Measurements from ENCODE around the gene GALNT9.

Gene GALNT9

GRCh38 chr12:132210223-132211055 lies 119.0 kb downstream of the GALNT9 start:
- Mint-ChIP-seq H3K27ac (no peak overlapping the region), H3K4me1 (peaks cover 13% of the 10 kb centered on the region), H3K9me3 (no peaks in the 10 kb centered on the region), H3K4me3 (no peak overlapping the region), H3K36me3 (no peaks in the 10 kb centered on the region)
- ATAC-seq (no peak), DNase-seq (ENCODE audit: low spot score in 2 of 2) (no peak)

GRCh38 chr12:132209619-132210222 lies 119.7 kb downstream of the GALNT9 start:
- Mint-ChIP-seq H3K36me3 (no peaks in the 10 kb centered on the region), H3K27ac (no peak overlapping the region), H3K9me3 (no peaks in the 10 kb centered on the region), H3K4me1 (peaks cover 13% of the 10 kb centered on the region), H3K4me3 (no peak overlapping the region)
- ATAC-seq (no peak), DNase-seq (ENCODE audit: low spot score in 2 of 2) (no peak)

- no peaks in the 10 kb centered on the region for H3K36me3 Mint-ChIP-seq
- H3K4me1 Mint-ChIP-seq, result peaks cover 9% of the 10 kb centered on the region
- no peak overlapping the region for H3K27ac Mint-ChIP-seq
- DNase-seq (ENCODE audit: low spot score in 2 of 2), result no peak
- H3K9me3 Mint-ChIP-seq, result no peaks in the 10 kb centered on the region
- no peak for ATAC-seq
- H3K4me3 Mint-ChIP-seq, result no peak overlapping the region
Observed at GRCh38 chr12:132208153-132208823, 121.1 kb downstream of the GALNT9 start.

- no peaks in the 10 kb centered on the region for H3K9me3 Mint-ChIP-seq
- ATAC-seq (no peak), DNase-seq (ENCODE audit: low spot score in 2 of 2) (no peak)
- no peaks in the 10 kb centered on the region for H3K36me3 Mint-ChIP-seq
- no peak overlapping the region for H3K4me3 Mint-ChIP-seq
- no peak overlapping the region for H3K27ac Mint-ChIP-seq
- H3K4me1 Mint-ChIP-seq, result peaks cover 5% of the 10 kb centered on the region
Observed at GRCh38 chr12:132207083-132207775, 122.2 kb downstream of the GALNT9 start.

GRCh38 chr12:132206046-132206434 lies 123.3 kb downstream of the GALNT9 start:
- no peaks in the 10 kb centered on the region for H3K36me3 Mint-ChIP-seq
- no peak overlapping the region for H3K27ac Mint-ChIP-seq
- H3K4me1 Mint-ChIP-seq, result no peaks in the 10 kb centered on the region
- ATAC-seq (no peak), DNase-seq (ENCODE audit: low spot score in 2 of 2) (no peak)
- no peaks in the 10 kb centered on the region for H3K9me3 Mint-ChIP-seq
- H3K4me3 Mint-ChIP-seq, result no peak overlapping the region

- H3K4me1 Mint-ChIP-seq, result no peaks in the 10 kb centered on the region
- ATAC-seq, result no peak
- no peaks in the 10 kb centered on the region for H3K36me3 Mint-ChIP-seq
- no peak overlapping the region for H3K27ac Mint-ChIP-seq
- DNase-seq (ENCODE audit: low spot score in 2 of 2), result no peak
- no peaks in the 10 kb centered on the region for H3K9me3 Mint-ChIP-seq
- H3K4me3 Mint-ChIP-seq, result peak overlapping the region; percentile 17
Observed at GRCh38 chr12:132205271-132206045, 123.9 kb downstream of the GALNT9 start.

- Mint-ChIP-seq H3K9me3 (no peaks in the 10 kb centered on the region), H3K4me1 (no peaks in the 10 kb centered on the region), H3K36me3 (no peaks in the 10 kb centered on the region)
Observed at GRCh38 chr12:132204793-132205270, 124.6 kb downstream of the GALNT9 start.

GRCh38 chr12:132204063-132204792 lies 125.2 kb downstream of the GALNT9 start:
- no peak for DNase-seq (ENCODE audit: low spot score in 2 of 2)
- no peaks in the 10 kb centered on the region for H3K4me1 Mint-ChIP-seq
- no peak overlapping the region for H3K4me3 Mint-ChIP-seq
- H3K36me3 Mint-ChIP-seq, result no peaks in the 10 kb centered on the region
- no peak overlapping the region for H3K27ac Mint-ChIP-seq
- H3K9me3 Mint-ChIP-seq, result no peaks in the 10 kb centered on the region
- no peak for ATAC-seq

More at GRCh38 chr12:132204793-132205270, 124.6 kb downstream of the GALNT9 start:
- no peak for DNase-seq (ENCODE audit: low spot score in 2 of 2)
- no peak overlapping the region for H3K27ac Mint-ChIP-seq
- no peak for ATAC-seq
- no peak overlapping the region for H3K4me3 Mint-ChIP-seq

- no peak for ATAC-seq
- H3K36me3 Mint-ChIP-seq, result no peaks in the 10 kb centered on the region
Observed at GRCh38 chr12:132202929-132203721, 126.3 kb downstream of the GALNT9 start.

GRCh38 chr12:132201391-132202120 lies 127.8 kb downstream of the GALNT9 start:
- Mint-ChIP-seq H3K4me1 (no peaks in the 10 kb centered on the region), H3K4me3 (no peak overlapping the region), H3K36me3 (no peaks in the 10 kb centered on the region), H3K27ac (no peak overlapping the region), H3K9me3 (no peaks in the 10 kb centered on the region)
- ATAC-seq (no peak), DNase-seq (ENCODE audit: low spot score in 2 of 2) (no peak)

More at GRCh38 chr12:132202929-132203721, 126.3 kb downstream of the GALNT9 start:
- no peak overlapping the region for H3K27ac Mint-ChIP-seq
- no peaks in the 10 kb centered on the region for H3K4me1 Mint-ChIP-seq
- no peaks in the 10 kb centered on the region for H3K9me3 Mint-ChIP-seq
- no peak for DNase-seq (ENCODE audit: low spot score in 2 of 2)
- no peak overlapping the region for H3K4me3 Mint-ChIP-seq

GRCh38 chr12:132200800-132201199 lies 128.6 kb downstream of the GALNT9 start:
- H3K9me3 Mint-ChIP-seq, result no peaks in the 10 kb centered on the region
- H3K36me3 Mint-ChIP-seq, result no peaks in the 10 kb centered on the region
- no peak overlapping the region for H3K4me3 Mint-ChIP-seq
- ATAC-seq, result no peak
- no peak overlapping the region for H3K27ac Mint-ChIP-seq
- no peaks in the 10 kb centered on the region for H3K4me1 Mint-ChIP-seq
- no peak for DNase-seq (ENCODE audit: low spot score in 2 of 2)

GRCh38 chr12:132199526-132200319 lies 129.7 kb downstream of the GALNT9 start:
- DNase-seq (ENCODE audit: low spot score in 2 of 2), result no peak
- no peaks in the 10 kb centered on the region for H3K36me3 Mint-ChIP-seq
- no peak overlapping the region for H3K4me3 Mint-ChIP-seq
- no peak overlapping the region for H3K27ac Mint-ChIP-seq
- no peaks in the 10 kb centered on the region for H3K9me3 Mint-ChIP-seq
- ATAC-seq, result no peak
- no peaks in the 10 kb centered on the region for H3K4me1 Mint-ChIP-seq
